ENCODE data around the gene FNDC3B.

The FNDC3B gene

GRCh38 chr3:172134352-172134751 is 95.0 kb downstream of the FNDC3B start:
- no peak for DNase-seq (ENCODE audit: low read depth in 1 of 2, low spot score in 1 of 2)

GRCh38 chr3:172135185-172135584 is 95.8 kb downstream of the FNDC3B start:
- no peak for DNase-seq (ENCODE audit: low read depth in 1 of 2, low spot score in 1 of 2)

DNA sequence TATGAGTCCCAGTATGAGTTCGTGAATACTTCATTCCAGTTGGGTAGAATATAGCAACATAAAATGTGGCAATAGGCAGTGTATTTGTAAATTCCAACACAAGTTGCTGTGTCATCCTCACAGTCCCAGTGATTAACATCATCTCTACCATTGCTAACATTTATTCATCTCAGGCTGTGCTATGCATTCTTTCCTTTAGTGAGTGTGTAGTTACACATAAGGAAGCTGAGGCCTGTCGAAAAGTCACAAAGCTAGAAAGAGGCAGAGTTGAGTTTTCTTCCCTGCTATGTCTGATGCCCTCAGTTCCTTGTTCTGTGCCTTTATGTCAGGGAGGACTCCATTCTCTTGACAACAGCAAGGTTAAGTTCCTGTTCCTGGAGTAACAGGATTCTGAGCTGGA is 96.4 kb downstream of the FNDC3B start:
- DNase-seq (ENCODE audit: low read depth in 1 of 2, low spot score in 1 of 2): no peak

GRCh38 chr3:172136330-172136729 is 97.0 kb downstream of the FNDC3B start:
- no peak for DNase-seq (ENCODE audit: low read depth in 1 of 2, low spot score in 1 of 2)

- no peak for DNase-seq (ENCODE audit: low read depth in 1 of 2, low spot score in 1 of 2)
Measured at GRCh38 chr3:172137287-172138192, 98.2 kb downstream of the FNDC3B start.

DNA sequence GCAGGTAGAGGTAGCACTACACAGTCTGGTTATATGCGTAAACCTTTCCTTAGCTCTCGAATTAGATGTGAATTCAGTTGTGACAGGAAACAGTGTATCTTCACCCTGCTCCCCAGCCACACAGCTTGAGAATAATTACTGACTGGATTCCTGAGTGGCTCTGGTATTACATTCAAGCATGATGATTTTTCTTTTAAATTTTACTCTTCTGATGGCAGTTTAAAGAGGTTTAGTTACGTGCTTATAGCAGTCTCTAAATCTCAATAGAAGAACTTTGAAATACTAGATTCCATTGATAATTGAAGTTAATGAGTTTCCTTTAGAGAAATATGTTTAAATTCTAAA is 98.8 kb downstream of the FNDC3B start:
- DNase-seq (ENCODE audit: low read depth in 1 of 2, low spot score in 1 of 2): no peak

DNA sequence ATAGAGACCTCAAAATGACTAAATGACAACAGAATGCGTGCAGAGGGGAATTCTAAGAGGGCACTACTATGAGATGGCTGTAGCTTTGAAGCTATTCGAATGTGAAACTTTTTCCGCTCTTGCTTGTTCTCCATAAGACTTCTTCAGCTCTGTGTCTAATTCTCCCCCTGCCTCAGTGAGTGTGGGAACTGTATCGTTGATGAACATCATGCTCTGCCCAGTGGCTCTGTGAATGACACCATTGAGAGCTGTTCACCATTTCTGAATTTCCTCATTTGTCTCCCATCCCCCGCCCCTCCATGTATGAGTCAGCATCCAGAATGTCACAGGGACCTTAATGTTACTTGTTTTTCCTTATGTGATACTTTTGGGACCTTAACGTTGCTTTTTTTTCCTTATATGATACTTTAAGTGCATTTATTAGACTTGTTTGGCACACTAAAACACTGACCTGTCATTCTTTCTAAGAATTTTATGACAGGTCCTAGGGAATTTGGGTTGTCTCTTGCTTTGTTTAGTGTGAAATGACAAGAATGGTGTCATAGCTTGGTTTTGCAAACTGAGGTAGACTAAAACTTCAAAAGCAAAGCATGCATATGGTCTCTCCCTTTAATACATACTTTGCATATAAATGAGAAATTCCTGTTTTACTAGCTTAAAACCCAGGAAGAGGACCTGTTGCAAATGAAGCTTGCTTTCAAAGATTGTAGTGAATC is 99.6 kb downstream of the FNDC3B start:
- no peak for DNase-seq (ENCODE audit: low read depth in 1 of 2, low spot score in 1 of 2)

GRCh38 chr3:172139528-172140276 is 100.3 kb downstream of the FNDC3B start:
- no peak for DNase-seq (ENCODE audit: low read depth in 1 of 2, low spot score in 1 of 2)

DNA sequence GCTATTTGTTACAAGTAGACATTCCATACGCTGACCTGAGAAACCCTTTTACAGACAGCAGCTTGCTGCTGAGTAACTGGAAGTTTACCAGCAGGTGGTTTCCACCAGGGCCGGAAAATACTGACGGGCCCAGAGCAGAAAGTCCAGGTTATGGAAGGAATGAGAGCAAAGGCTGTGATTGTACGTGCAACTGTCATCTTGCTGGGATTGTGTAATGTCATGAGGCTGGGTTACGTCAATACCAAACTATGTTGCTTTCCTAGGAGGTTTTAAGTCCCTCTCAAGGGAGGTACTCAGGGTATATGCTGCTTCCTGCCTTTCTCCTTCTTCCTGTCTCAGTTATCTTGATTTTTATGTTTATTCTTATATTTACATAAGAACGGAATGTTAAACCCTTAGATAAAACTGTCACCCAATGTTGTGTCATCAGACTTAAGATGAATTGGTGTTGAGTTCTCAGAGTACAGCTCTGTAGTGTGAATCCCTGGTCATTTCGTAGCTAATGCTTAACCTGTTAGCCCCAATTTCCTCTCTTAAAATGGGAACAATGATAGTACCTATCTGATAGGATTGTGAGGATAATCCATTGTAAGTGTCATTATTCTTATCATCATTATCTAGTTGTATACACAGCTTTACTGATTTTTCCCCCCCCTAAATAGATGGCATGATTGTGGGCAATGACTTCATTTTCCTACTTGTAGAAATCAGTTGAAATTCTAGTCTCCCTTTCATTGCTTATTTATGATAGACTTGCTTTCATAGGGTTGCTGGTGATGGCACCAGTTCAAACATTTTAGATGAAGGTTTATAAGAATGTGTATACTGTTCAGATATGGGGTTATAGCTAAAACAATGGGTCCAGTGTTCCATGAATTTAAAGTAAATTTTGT is 101.4 kb downstream of the FNDC3B start:
- no peak for DNase-seq (ENCODE audit: low read depth in 1 of 2, low spot score in 1 of 2)

DNA sequence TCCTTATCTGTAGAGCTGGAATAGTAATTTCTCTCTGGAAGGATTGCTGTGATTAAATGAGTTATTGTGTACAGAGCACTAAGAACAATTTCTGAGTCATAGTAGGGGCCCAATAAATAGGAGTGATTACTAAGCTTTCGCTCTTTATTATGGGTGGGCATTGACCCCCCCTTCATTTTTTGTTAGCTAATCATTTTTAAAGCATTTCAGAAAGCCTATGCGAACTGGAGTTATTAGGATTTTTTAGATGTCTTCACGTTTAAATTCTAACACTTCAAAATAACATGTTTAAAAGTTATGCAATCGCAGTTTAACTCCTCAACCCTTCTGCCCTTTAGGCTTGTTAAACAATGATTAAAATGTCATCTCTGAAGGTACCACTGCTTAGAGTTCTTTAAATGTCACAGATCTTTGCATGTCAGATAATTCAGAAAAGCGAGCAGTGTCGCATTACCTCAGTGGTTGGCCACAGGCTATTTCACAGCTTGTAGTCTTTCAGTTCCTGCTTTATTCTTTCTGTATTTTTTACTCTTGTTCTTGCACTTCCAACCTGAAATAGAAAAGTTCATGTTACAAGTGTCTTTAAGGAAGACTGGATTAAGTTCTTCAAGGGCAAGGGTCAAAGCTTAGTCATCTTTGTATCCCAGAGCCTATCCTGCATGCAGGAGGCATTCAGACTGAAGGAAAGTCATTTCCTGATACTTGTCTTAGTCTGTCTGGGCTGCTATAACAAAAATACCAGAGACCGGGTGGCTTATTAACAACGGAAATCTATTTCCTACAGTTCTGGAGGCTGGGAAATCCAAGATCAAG is 102.9 kb downstream of the FNDC3B start:
- DNase-seq (ENCODE audit: low read depth in 1 of 2, low spot score in 1 of 2): no peak

DNA sequence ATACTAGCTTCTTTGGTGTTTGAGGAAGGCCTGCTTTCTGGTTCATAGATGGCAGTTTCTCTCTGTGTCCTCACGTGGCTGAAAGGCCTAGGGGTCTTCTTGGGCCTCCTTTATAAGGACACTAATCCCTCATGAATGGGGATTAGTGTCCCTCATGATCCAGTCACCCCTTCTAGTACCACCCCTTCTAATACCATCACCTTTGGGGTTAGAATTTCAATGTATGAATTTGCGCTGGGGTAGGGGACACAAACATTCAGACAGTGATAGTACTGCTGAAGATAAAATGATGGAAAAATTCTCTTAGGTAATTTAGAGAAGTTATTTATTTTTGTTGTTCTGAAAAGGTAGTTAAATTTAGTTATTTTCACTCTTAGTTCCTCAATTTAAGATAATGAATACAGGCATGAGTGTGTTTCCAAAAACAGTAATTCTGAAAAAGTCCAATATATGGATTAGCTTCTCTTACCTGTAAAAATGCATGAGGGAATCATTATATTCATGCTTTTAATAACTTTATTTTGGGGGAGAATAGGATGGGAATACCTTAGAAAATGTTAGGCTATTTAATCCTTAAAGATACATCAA is 103.6 kb downstream of the FNDC3B start:
- no peak for DNase-seq (ENCODE audit: low read depth in 1 of 2, low spot score in 1 of 2)

DNA sequence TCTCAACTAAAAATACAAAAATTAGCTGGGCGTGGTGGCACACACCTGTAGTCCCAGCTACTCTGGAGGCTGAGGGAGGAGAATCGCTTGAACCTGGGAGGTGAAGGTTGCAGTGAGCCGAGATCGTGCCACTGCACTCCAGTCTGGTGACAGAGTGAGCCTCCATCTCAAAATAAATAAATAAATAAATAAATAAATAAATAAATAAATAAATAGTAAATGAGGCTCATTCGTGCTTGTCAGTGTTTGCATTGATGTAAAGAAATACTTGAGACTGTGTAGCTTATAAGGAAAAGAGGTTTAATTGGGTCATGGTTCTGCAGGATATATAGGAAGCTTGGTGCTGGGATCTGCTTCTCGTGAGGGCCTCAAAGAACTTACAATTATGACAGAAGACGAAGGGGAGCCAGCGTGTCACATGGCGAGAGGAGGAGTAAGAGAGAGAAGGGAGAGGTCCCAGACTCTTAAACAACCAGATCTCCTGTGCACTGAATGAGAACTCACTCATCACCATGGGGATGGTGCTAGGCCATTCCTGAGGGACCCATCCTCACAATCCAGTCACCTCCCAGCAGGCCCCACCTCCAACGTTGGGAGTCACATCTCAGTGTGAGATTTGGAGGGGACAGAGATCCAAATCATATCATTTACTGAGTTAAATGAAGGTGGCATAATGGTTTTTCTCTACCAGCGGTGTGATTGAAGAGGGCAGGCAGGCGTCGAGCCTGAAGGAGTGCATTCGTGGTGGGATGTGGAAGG is 104.5 kb downstream of the FNDC3B start:
- DNase-seq (ENCODE audit: low read depth in 1 of 2, low spot score in 1 of 2): no peak

DNA sequence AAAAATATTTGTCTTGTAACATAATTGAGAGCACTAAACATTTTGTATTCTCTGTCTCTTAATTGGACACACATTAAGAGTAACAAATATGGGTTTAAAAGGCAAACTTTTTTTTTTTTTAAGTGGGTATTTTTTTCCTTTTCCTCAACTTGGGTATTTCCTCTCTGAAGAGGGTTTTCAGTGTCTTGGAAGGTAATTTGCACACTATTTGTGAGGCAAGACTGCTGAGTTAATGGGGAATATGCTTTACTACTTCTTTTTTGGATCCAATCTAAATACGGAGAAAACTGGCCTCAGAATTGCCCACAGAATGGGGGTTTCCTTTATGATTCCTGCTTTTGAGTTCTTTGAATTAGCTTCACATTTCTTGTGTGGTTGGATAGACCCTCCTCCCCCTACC is 105.2 kb downstream of the FNDC3B start:
- DNase-seq (ENCODE audit: low read depth in 1 of 2, low spot score in 1 of 2): no peak

DNA sequence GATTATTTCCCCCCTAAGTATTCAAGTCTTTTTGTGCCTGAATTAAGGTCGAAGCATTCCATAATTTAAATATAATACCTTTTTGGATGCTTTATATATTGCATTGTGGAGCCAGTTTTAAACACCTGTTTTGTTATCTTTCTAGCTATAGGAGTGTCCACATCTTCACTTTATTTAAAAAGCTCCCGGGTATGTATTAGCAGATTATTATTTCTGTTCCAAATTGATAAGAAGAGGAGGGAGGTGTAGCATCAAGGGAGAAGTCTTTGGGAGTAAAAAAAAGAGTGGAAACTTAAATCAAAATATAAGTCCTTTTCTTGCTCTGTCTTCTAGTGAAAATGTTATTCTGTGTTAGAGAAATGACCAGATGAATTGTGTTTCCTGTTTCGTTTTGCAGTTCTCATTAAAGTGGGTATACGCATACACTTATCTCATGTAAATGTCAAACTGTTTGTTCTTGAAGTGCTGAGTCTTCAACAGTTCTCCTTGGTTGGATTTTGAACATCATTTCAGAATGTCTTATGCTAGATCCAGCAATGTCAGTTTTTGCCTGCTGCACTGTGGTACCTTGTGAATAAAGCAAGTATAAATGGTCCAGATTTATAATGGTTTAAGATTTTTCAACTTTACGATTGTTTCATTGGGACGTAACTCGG is 105.8 kb downstream of the FNDC3B start:
- DNase-seq (ENCODE audit: low read depth in 1 of 2, low spot score in 1 of 2): no peak

DNA sequence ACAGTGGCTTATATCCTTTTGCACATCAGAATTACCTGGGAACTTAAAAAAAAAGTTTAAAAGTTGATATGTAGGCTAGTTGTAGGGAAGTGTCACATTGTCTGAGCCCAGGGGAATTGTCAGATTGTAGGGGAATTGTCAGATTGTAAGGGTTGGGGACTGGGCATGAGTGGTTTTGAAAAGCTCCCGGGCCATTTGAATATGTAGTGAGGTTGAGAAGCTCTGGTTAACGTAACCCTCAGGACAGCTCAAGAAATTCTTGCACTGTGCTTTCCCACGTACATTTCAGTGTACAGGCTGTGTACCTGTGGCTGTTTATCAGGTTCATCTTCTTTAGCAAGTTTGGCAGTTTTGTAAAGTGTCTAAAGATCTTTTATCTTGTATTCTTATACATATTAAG is 107.0 kb downstream of the FNDC3B start:
- DNase-seq (ENCODE audit: low read depth in 1 of 2, low spot score in 1 of 2): no peak

DNA sequence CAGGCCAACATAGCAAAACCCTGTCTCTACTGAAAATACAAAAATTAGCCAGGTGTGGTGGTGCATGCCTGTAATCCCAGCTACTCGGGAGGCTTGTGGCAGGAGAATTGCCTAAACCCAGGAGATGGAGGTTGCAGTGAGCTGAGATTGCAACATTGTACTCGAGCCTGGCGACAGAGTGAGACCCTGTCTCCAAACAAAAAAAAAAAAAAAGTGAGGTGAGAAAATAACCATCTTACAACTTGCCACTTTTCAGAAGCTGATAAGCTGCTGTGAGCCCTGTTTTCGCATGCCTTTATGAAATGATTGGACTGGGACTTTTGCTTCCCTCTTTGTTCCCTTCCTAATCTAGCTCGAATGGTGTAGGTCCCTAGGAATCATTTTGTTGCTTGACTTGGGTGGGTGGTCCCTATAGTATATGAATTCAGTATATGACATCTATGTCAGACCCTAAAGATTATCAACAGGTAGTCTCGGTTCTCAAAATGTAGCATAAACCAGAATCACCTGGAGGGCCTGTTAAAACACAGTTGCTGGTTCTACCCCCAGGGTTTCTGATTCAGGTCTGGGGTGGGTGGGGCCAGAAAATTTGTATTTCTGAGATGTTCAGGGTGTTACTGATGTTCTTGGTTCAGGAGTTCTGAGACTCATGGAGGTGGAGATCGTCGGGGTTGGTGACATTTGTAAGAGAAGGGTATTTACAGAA is 107.9 kb downstream of the FNDC3B start:
- DNase-seq (ENCODE audit: low read depth in 1 of 2, low spot score in 1 of 2): no peak

GRCh38 chr3:172148241-172148640 is 108.9 kb downstream of the FNDC3B start:
- DNase-seq (ENCODE audit: low read depth in 1 of 2, low spot score in 1 of 2): no peak
